Hematopoietic multipotent progenitor cell treated with erythropoietin and hydrocortisone succinate and interleukin-3 and kit ligand, for 17 days (in vitro differentiated cells): ENCODE results near the gene ARL14EP.

Experiments
- DNase-seq: peaks from one replicate; pipeline ENCODE4 v3.0.0-alpha.2; 2015; ENCODE audit warnings: low spot score

The ARL14EP gene

DNA sequence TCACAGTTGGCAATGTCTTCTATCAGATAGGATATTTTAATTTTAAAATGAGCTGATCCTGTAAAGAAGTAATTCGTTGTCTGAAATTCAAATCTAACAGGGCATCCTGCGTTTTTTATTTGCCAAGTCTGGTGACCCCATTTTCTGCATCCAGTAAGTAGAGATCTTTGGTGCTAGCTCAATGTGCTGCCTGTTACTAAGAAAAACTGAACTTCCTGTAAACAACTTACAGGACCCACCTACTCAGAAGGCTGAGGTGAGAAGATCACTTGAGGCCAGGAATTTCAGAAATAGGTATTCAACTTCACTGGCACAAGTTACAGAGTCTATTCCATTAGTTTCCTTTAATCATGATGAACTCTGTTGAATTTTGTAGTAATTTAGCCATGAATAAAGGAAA, 4.0 kb downstream of the ARL14EP start:
- no peak for DNase-seq

DNA sequence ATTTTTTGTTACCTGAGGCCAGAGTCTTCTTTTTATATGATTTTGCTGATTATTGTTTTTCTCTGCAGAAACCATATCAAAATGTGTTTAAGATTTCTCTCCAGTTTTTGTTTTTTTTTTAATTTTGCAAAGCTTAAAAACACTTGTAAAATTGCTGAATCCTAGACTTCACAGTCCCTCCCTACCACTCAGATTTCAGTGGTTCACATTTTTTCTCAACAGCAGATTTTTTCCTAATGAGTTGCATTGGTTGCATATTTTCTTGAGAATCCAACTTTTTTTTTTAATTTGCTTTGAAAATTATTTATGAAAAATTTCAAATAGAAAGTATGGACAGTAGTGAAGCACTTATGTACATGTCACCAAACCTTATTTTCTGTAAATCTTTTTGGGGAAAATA, 5.8 kb downstream of the ARL14EP start:
- no peak for DNase-seq

- no peak for DNase-seq
Observed at GRCh38 chr11:30329150-30329940, 6.4 kb downstream of the ARL14EP start.

DNA sequence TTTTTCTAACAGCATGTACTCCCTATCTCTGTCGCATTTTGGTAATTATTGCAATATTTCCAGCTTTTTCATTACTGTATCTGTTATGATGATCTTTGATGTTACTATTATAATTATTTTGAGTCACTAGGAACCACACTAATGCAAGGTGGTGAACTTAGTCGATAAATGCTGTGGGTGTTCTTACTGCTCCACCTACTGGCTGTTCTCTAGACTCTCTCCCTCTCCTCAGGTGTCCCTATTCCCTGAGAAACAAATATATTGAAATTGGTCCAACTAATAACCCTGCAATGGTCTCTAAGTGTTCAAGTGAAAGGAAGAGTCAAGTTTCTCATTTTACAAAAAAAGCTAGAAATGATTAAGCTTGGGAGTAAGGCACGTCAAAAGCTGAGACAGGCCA, 10.5 kb downstream of the ARL14EP start:
- no peak for DNase-seq

DNA sequence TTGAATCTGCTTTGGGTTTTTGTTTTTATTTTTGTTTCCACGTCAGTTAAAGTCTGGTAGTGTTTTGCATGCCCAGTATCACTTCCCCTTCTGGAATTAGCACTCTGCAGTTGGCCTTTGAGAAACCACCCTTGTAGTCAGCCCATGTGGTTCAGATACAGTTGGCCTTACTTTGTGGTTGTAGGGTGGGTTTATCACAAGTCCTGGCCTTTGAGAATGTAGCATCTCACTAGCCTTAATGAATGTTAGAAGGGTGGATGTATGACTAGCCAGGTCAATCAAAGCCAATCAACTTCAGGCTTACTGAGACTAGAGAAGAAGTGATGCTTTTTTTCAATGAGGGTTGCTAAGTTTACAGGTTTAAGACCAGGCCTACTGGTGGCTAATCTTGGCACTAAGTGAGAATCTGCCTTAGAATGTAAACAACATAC, 19.8 kb downstream of the ARL14EP start:
- DNase-seq = no peak

DNA sequence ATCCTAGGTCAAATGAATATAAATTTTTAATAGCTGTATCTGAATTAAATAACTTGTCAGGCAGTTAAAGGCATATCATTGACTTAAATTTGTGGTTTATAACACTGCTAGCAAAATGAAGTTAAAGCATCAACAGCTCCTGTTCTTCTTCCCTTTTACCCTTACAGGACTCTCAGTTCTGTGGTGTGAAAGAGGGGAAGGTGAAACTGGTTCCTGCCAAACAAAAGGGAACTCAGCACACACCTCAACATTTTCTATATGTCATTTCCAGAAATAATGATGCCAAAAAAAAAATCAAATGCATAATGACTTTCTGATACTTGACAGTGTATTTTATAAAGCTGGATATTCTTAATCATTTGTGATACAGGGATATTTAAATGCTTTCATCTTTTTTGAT, 21.2 kb downstream of the ARL14EP start:
- no peak for DNase-seq

- no peak for DNase-seq
Observed at GRCh38 chr11:30345644-30346043, 22.7 kb downstream of the ARL14EP start.

- DNase-seq = peak; percentile 26
Observed at GRCh38 chr11:30346068-30346688, 23.3 kb downstream of the ARL14EP start.

DNA sequence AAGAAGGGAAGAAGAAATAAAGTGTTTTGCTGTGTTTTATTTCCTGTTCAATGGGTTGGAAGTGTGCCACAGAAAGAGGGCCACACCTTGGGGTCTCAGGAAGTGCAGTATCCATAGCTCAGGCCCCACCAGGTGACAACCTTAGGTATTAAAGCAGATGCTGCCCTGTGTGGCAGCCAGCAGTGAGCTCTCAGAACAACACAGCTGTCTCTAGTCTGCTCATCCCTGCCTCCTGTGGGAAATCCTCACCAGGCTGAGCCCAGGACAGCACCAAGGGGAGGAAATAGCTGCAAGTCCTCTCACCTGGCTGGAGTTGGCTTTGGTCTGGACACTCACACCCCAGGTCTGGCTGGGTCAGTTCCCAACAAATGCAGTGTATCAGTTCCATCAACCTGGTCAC, 25.1 kb downstream of the ARL14EP start:
- DNase-seq = no peak

- DNase-seq = no peak
Observed at GRCh38 chr11:30349885-30350284, 27.0 kb downstream of the ARL14EP start.

DNA sequence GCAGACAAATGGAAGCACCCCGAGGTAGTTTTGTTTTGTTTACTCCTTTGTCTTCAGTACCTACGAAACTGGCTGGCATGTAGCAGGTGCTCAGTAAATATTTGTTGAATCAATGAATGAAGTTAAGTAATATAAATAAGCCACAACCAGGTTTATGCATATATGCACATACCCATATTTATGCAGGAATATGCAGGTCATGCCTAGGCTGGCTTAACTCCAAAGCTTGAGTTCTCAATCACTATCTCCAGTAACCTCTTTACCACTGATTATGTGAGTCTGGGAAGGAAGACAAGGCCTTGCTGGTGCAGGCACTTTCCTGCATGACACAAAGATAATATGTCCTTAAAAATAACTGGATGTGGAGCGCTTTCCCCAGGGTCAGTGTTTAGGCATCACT, 27.5 kb downstream of the ARL14EP start:
- no peak for DNase-seq

- DNase-seq = no peak
Observed at GRCh38 chr11:30351061-30351460, 28.2 kb downstream of the ARL14EP start.

- DNase-seq = no peak
Observed at GRCh38 chr11:30356391-30356790, 33.5 kb downstream of the ARL14EP start.

DNA sequence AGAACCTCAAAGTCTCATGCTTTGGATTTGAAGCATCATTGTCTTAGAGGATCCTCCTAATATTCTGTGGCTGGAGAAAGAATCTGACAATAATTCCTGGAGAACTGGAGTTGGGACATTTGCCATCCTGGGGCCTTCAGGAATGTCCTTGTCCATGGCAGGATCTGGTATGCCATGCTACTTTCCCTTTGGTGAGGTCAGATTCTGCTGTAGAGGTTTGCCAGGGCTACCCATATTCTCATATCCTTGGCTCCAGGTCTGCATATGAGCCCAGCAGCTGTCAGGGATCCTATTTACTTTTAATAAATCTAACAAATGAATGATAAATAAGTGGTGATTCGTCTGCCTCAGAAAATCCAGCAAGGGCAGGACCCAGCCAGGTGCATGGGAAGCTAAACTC, 35.0 kb downstream of the ARL14EP start:
- DNase-seq = no peak

GRCh38 chr11:30358536-30358935, 35.6 kb downstream of the ARL14EP start:
- DNase-seq = no peak

DNA sequence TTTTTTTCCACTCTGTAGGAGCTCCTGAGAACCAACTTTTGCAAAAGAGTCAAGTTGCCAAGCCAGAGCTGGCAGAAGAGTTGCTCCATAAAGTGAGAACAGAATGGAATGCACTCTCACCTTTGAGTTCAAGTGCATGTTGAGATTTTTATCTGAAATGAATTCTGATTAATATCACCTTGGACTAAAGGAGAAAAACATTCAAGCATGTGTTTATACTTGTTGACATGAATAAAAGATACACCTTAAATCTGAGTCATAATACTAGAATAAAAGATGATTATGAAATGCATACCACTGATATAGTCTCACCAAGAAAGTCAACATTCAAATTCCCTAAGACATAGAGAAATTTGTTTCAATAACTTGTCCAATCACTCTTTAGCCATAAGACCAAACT, 37.8 kb downstream of the ARL14EP start:
- no peak for DNase-seq

DNA sequence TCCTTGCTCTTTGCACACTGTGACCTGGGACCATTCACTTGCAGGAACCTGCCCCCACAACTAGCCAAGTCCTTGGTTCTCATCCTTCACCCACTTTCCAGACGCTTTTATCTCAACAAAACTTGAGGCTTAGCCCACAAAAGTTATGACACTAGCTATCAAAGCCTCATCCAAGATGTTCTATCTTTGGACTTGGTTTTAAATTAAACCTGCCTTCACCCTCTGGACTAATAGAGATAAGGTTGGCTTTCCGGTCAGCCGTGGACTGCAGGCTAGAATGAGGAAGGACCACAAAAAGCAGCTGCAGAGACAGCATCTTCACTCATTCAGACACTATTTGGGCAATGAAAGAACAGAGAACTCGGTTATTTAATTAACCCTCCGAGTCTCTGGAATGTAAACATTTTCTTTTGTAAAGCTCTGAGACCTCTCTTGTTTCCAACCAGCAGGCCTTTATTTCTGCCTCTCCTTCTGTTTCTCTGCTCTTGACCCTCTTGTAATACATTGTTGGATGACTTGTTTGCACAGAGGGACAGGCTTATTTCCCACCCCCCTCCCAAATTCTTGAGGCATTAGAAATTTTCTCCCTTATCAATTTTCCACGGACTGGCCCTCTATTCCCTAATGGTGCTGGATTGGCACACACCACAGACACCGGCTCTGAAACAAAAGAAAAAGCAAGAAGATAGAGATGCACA, 41.4 kb downstream of the ARL14EP start:
- DNase-seq = no peak

DNA sequence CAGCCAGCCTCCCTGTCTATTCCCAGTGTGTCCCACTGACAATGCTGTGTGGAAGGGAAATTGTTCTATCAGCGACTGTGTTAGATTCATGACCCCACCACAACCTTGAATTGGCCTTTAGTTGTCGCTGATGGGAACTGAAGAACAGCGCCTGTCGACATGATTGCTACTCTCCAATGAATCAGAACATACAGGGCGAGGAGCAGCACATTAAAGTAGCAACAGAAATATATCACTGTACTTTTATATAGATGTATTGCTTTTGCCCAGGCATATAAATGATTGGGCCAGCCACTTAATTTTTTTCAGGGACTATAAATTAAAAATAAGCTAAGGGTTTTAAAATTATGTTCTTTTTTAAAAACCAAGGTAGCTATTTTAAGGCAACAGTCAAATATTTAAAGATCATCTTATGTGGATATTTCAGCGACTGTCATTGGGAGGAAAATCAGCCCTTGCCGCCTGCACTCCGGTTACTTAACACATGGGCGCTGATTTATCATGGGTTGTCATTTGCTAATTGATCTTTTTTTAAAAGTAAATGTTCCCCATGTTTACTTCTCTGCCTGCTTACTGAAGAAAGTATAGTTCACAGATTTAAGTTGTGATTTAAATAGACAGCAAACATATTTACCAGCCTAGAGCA, 42.1 kb downstream of the ARL14EP start:
- DNase-seq = no peak

DNA sequence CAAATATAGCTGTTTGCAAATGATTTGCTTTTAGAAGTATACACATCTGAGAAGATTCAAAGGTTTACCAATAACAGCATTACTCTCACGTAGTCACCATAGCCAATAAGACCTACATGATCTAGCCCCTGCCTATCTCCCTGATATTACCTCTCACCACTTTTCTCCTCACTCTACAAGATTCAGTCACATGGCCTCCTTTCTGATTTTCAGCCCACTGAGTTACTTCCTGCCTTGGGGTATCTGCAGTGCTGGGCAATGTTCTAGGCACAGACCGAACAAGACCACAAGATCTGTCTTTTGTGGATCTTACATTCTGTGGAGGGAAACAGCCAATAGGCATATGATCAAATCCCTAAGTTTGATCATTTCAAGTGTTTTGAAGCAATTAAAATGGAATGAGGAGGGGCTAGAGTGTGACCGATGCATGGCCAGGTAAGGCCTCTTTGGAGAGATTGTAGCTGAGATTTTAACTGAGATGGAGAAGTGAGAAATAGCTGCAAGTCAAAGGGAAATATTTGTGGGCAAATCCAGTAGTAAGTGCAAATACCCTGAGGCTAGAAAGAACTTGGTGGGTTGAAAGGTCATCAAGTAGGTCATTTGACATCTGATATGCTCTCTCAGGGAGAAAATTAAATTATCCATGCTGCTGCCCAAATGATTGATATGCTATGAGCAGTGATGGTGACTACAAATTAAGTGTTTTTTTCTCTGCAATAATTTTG, 43.1 kb downstream of the ARL14EP start:
- no peak for DNase-seq

- DNase-seq = no peak
Observed at GRCh38 chr11:30368394-30368793, 45.5 kb downstream of the ARL14EP start.

GRCh38 chr11:30370164-30370563, 47.3 kb downstream of the ARL14EP start:
- DNase-seq = no peak

GRCh38 chr11:30377347-30377746, 54.4 kb downstream of the ARL14EP start:
- no peak for DNase-seq
